K562 (cell line): ENCODE data around the gene RAB40B. TPM values are rescaled to one million over a fixed set of nuclear protein-coding genes. Genes with fewer than 3 reads are reported as not detected.

Experiments
- ESRRB ChIP-seq: fragments of 250-450 bp; sonication (Bioruptor Pico); IDR thresholded peaks from 2 replicates; pipeline ENCODE4 v1.5.0; 2020; ENCODE audit warnings: mild to moderate bottlenecking, moderate library complexity, borderline replicate concordance
- FIP1L1 ChIP-seq: fragments of 200-400 bp; formaldehyde crosslinking; IDR thresholded peaks from 2 replicates; pipeline ENCODE4 v1.6.1; 2018; ENCODE audit warnings: mild to moderate bottlenecking, low read depth, low read length; ENCODE audit not compliant: poor library complexity, severe bottlenecking
- GABPB1 ChIP-seq: sonication (generic); formaldehyde crosslinking; IDR thresholded peaks from 2 replicates; pipeline ENCODE4 v1.8.0; 2022; ENCODE audit warnings: mild to moderate bottlenecking, missing genetic modification reagents
- HDAC2 ChIP-seq: fragments of 450-650 bp; IDR thresholded peaks from 2 replicates; pipeline ENCODE4 v1.6.1; 2016; ENCODE audit warnings: mild to moderate bottlenecking
- HDAC8 ChIP-seq: fragments of 450-650 bp; IDR thresholded peaks from 2 replicates; pipeline ENCODE4 v1.6.1; 2016; ENCODE audit warnings: mild to moderate bottlenecking, missing genetic modification characterization, moderate library complexity, missing compliant biosample characterization
- HNRNPK ChIP-seq: fragments of 200-400 bp; formaldehyde crosslinking; IDR thresholded peaks from one replicate; pipeline ENCODE4 v1.6.1; 2018; ENCODE audit warnings: mild to moderate bottlenecking, low read depth, low read length; ENCODE audit not compliant: poor library complexity, severe bottlenecking
- ILF3 ChIP-seq: fragments of 450-650 bp; IDR thresholded peaks from 2 replicates; pipeline ENCODE4 v1.6.1; 2018; ENCODE audit warnings: antibody characterized with exemption, mild to moderate bottlenecking, moderate library complexity, borderline replicate concordance
- KAT8 ChIP-seq: fragments of 450-650 bp; IDR thresholded peaks from 2 replicates; pipeline ENCODE4 v1.6.1; 2016; ENCODE audit warnings: low read depth, mild to moderate bottlenecking
- NCOA1 ChIP-seq: fragments of 450-650 bp; IDR thresholded peaks from 2 replicates; pipeline ENCODE4 v1.6.1; 2016; ENCODE audit warnings: low read depth
- NELFE ChIP-seq: IDR thresholded peaks from 2 replicates; pipeline ENCODE4 v1.6.1; 2011; ENCODE audit warnings: mild to moderate bottlenecking; ENCODE audit not compliant: insufficient read depth, insufficient read length
- NONO ChIP-seq, 2 experiments: fragments of 200-400 bp in 1 of 2; fragments of 450-650 bp in 1 of 2; formaldehyde crosslinking in 1 of 2; IDR thresholded peaks; 2 replicates each; pipeline ENCODE4 v1.6.1; 2017; ENCODE audit warnings: low read depth in 2 of 2, mild to moderate bottlenecking in 2 of 2, moderate library complexity in 2 of 2, low read length in 1 of 2
- RAD51 ChIP-seq: fragments of 450-650 bp; IDR thresholded peaks from 2 replicates; pipeline ENCODE4 v1.7.1; 2016; ENCODE audit warnings: low read depth, mild to moderate bottlenecking, borderline replicate concordance
- SAFB ChIP-seq: fragments of 200-400 bp; formaldehyde crosslinking; IDR thresholded peaks from 2 replicates; pipeline ENCODE4 v1.6.1; 2017; ENCODE audit warnings: low read depth, low read length, borderline replicate concordance
- YBX1 ChIP-seq: fragments of 450-650 bp; IDR thresholded peaks from 2 replicates; pipeline ENCODE4 v1.7.1; 2016; ENCODE audit warnings: mild to moderate bottlenecking
- ZNF24 ChIP-seq: fragments of 450-650 bp; IDR thresholded peaks from 2 replicates; pipeline ENCODE4 v1.6.1; 2016
- ZNF274 ChIP-seq: IDR thresholded peaks from 2 replicates; pipeline ENCODE4 v1.6.1; 2011; ENCODE audit warnings: low read depth, mild to moderate bottlenecking, low read length, moderate library complexity, borderline replicate concordance
- ZNF436 ChIP-seq: fragments of 250-450, 450-650 bp; sonication (Bioruptor Pico); formaldehyde crosslinking; IDR thresholded peaks from 2 replicates; pipeline ENCODE4 v1.7.0; 2020; ENCODE audit warnings: mild to moderate bottlenecking
- polyA plus RNA-seq, 8 experiments: library from polyadenylated mRNA; depleted of rRNA in 4 of 8; stranded (reverse) in 5 of 8; unstranded in 3 of 8; fragments of >200 nt; fragmentation: Nextera tagmentation in 2 of 8; fragmentation: Illumina TruSeq in 1 of 8; extraction: Ambion mirVana in 2 of 8; extraction: Trizol in 1 of 8; gene quantifications; 2 replicates each; pipeline versions ENCODE4 v1.2.1 to v1.2.3, GENCODE V29; 2011 to 2014; ENCODE audit warnings: inconsistent platforms in 1 of 8, missing spikeins in 1 of 8
- total RNA-seq, 7 experiments: library from RNA; depleted of rRNA in 6 of 7; stranded (reverse); fragments of >200 nt in 6 of 7; fragmentation: Illumina TruSeq in 2 of 7; extraction: Trizol in 2 of 7; gene quantifications; 2 replicates each; pipeline versions ENCODE4 v1.2.1 to v1.2.3, GENCODE V29; 2011 to 2021; ENCODE audit warnings: low replicate concordance in 1 of 7
- TF ChIP-seq, protein P1 (sequence below): fragments of 150-350 bp; IDR thresholded peaks from 2 replicates; pipeline ENCODE4 v1.6.1; 2014; ENCODE audit warnings: low read depth, mild to moderate bottlenecking, low read length, borderline replicate concordance
- TF ChIP-seq, protein P2 (sequence below): sonication (generic); formaldehyde crosslinking; IDR thresholded peaks from 2 replicates; pipeline ENCODE4 v1.8.0; 2023; ENCODE audit warnings: missing genetic modification reagents, mild to moderate bottlenecking, borderline replicate concordance

RAB40B gene
- total and polyA plus RNA-seq, 9 of the 15 experiments (the other 6 are each of a cell fraction or from before 2014, with no cell fraction given) = 0.13 to 4.6 (median 1.4) TPM

DNA sequence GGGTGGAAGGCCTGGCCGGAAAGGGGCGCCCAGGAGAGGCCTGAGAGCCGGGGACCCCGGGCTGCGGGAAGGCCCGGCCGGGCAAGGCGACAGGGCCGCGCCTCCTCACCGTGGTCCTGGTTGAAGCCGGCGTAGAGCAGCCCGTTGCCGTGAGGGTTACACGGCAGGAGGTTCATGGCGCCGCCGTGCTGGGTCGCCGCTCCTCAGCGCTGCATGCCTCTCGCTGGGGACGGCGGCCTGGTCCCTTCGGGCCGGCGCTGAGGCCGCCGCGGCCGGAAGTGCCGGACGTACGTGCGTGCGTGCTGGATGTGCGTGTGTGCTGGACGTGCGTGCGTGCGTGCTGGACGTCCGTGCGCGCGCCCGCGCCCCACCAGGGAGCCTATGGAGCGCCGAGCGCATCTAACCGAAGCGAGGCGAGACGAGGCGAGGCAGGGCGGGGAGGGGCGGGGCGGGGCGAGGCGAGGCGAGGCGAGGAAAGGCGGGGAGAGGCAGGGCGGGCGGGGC is 50.3 kb downstream of the RAB40B start, which contains the start of gene WDR45B (continued):
- no peak for TF ChIP-seq SAFB
- TF ChIP-seq ZNF436 (CRISPR knock-in tag) = no peak
- TF ChIP-seq GABPB1 = peak; percentile 92
- no peak for TF ChIP-seq ZNF24
- no peak for TF ChIP-seq KAT8
- no peak for TF ChIP-seq ZNF274
- TF ChIP-seq HNRNPK = no peak
- no peak for TF ChIP-seq ILF3
- TF ChIP-seq HDAC8 (tag) = no peak
- TF ChIP-seq, protein P1, sequence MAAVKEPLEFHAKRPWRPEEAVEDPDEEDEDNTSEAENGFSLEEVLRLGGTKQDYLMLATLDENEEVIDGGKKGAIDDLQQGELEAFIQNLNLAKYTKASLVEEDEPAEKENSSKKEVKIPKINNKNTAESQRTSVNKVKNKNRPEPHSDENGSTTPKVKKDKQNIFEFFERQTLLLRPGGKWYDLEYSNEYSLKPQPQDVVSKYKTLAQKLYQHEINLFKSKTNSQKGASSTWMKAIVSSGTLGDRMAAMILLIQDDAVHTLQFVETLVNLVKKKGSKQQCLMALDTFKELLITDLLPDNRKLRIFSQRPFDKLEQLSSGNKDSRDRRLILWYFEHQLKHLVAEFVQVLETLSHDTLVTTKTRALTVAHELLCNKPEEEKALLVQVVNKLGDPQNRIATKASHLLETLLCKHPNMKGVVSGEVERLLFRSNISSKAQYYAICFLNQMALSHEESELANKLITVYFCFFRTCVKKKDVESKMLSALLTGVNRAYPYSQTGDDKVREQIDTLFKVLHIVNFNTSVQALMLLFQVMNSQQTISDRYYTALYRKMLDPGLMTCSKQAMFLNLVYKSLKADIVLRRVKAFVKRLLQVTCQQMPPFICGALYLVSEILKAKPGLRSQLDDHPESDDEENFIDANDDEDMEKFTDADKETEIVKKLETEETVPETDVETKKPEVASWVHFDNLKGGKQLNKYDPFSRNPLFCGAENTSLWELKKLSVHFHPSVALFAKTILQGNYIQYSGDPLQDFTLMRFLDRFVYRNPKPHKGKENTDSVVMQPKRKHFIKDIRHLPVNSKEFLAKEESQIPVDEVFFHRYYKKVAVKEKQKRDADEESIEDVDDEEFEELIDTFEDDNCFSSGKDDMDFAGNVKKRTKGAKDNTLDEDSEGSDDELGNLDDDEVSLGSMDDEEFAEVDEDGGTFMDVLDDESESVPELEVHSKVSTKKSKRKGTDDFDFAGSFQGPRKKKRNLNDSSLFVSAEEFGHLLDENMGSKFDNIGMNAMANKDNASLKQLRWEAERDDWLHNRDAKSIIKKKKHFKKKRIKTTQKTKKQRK = no peak
- TF ChIP-seq NELFE = no peak
- peak; percentile 40 for TF ChIP-seq FIP1L1
- TF ChIP-seq HDAC2 = no peak
- no peak for TF ChIP-seq YBX1
- no peak for TF ChIP-seq NCOA1
- no peak for TF ChIP-seq ESRRB (CRISPR knock-in tag)
- TF ChIP-seq, protein P2, sequence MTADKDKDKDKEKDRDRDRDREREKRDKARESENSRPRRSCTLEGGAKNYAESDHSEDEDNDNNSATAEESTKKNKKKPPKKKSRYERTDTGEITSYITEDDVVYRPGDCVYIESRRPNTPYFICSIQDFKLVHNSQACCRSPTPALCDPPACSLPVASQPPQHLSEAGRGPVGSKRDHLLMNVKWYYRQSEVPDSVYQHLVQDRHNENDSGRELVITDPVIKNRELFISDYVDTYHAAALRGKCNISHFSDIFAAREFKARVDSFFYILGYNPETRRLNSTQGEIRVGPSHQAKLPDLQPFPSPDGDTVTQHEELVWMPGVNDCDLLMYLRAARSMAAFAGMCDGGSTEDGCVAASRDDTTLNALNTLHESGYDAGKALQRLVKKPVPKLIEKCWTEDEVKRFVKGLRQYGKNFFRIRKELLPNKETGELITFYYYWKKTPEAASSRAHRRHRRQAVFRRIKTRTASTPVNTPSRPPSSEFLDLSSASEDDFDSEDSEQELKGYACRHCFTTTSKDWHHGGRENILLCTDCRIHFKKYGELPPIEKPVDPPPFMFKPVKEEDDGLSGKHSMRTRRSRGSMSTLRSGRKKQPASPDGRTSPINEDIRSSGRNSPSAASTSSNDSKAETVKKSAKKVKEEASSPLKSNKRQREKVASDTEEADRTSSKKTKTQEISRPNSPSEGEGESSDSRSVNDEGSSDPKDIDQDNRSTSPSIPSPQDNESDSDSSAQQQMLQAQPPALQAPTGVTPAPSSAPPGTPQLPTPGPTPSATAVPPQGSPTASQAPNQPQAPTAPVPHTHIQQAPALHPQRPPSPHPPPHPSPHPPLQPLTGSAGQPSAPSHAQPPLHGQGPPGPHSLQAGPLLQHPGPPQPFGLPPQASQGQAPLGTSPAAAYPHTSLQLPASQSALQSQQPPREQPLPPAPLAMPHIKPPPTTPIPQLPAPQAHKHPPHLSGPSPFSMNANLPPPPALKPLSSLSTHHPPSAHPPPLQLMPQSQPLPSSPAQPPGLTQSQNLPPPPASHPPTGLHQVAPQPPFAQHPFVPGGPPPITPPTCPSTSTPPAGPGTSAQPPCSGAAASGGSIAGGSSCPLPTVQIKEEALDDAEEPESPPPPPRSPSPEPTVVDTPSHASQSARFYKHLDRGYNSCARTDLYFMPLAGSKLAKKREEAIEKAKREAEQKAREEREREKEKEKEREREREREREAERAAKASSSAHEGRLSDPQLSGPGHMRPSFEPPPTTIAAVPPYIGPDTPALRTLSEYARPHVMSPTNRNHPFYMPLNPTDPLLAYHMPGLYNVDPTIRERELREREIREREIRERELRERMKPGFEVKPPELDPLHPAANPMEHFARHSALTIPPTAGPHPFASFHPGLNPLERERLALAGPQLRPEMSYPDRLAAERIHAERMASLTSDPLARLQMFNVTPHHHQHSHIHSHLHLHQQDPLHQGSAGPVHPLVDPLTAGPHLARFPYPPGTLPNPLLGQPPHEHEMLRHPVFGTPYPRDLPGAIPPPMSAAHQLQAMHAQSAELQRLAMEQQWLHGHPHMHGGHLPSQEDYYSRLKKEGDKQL (CRISPR knock-in tag) = no peak
- TF ChIP-seq RAD51 = no peak
- TF ChIP-seq NONO (IDR thresholded peaks at IDR 0.05; ENCODE audit: low read depth in 2 of 2, low read length in 1 of 2) = peak in 1 of 2 experiments; percentile 77; a peak in 2 of 4 replicates
